HepG2 (cell line): ENCODE results near the gene TMEM190. TPM values are rescaled to one million over a fixed set of nuclear protein-coding genes. Genes with fewer than 3 reads are reported as not detected.

Experiments used
- FOXK1 ChIP-seq: sonication (generic); formaldehyde crosslinking; IDR thresholded peaks from 2 replicates; pipeline ENCODE4 v1.4.0; 2020; ENCODE audit warnings: low read depth, missing genetic modification reagents, borderline replicate concordance
- ONECUT2 ChIP-seq: sonication (generic); formaldehyde crosslinking; IDR thresholded peaks from 2 replicates; pipeline ENCODE4 v1.4.0; 2020; ENCODE audit warnings: missing genetic modification reagents
- PAX8 ChIP-seq: sonication (generic); formaldehyde crosslinking; IDR thresholded peaks from 2 replicates; pipeline ENCODE4 v1.8.0; 2022; ENCODE audit warnings: mild to moderate bottlenecking, missing genetic modification reagents, borderline replicate concordance
- PAXIP1 ChIP-seq: sonication (generic); formaldehyde crosslinking; conservative IDR thresholded peaks from 2 replicates; pipeline ENCODE4 v1.4.0; 2020; ENCODE audit warnings: mild to moderate bottlenecking, missing genetic modification reagents, moderate library complexity
- PTBP1 ChIP-seq: fragments of 200-400 bp; formaldehyde crosslinking; IDR thresholded peaks from 2 replicates; pipeline ENCODE4 v1.6.1; 2018; ENCODE audit warnings: low read length, low read depth; ENCODE audit not compliant: poor library complexity, severe bottlenecking
- THAP11 ChIP-seq: IDR thresholded peaks from 2 replicates; pipeline ENCODE4 v1.6.1; 2016; ENCODE audit warnings: missing biosample characterization, missing genetic modification reagents
- ZBTB2 ChIP-seq: sonication (generic); formaldehyde crosslinking; IDR thresholded peaks from 2 replicates; pipeline ENCODE4 v1.8.0; 2022; ENCODE audit warnings: low read depth, missing genetic modification reagents
- ZC3H13 ChIP-seq: sonication (generic); formaldehyde crosslinking; IDR thresholded peaks from 2 replicates; pipeline ENCODE4 v1.8.1; 2023; ENCODE audit warnings: mild to moderate bottlenecking, missing genetic modification reagents, moderate library complexity
- ZNF589 ChIP-seq: sonication (generic); formaldehyde crosslinking; conservative IDR thresholded peaks from 2 replicates; pipeline ENCODE4 v1.8.0; 2022; ENCODE audit warnings: mild to moderate bottlenecking, moderate library complexity, missing genetic modification reagents
- ZNF691 ChIP-seq: sonication (generic); formaldehyde crosslinking; IDR thresholded peaks from 2 replicates; pipeline ENCODE4 v1.4.0; 2020; ENCODE audit warnings: missing genetic modification reagents, low read depth, mild to moderate bottlenecking, borderline replicate concordance
- ZNF761 ChIP-seq: sonication (generic); formaldehyde crosslinking; conservative IDR thresholded peaks from 2 replicates; pipeline ENCODE4 v1.4.0; 2020; ENCODE audit warnings: mild to moderate bottlenecking, missing genetic modification reagents
- ZNF766 ChIP-seq: sonication (generic); formaldehyde crosslinking; IDR thresholded peaks from 2 replicates; pipeline ENCODE4 v1.5.0; 2020; ENCODE audit warnings: missing genetic modification reagents, borderline replicate concordance
- ZNF773 ChIP-seq: sonication (generic); formaldehyde crosslinking; IDR thresholded peaks from 2 replicates; pipeline ENCODE4 v1.4.0; 2020; ENCODE audit warnings: missing genetic modification reagents, borderline replicate concordance
- polyA plus RNA-seq, 8 experiments: library from polyadenylated mRNA; depleted of rRNA in 3 of 8; stranded (reverse) in 7 of 8; unstranded in 1 of 8; fragments of >200 nt; fragmentation: Illumina TruSeq in 4 of 8; extraction: Trizol in 4 of 8; gene quantifications; 2 replicates each; pipeline versions ENCODE4 v1.2.1 to v1.2.3, GENCODE V29; 2011 to 2016; ENCODE audit warnings: low read depth in 4 of 8, missing spikeins in 1 of 8, mixed read lengths in 1 of 8; ENCODE audit not compliant: insufficient read depth in 1 of 8
- total RNA-seq, 5 experiments: library from RNA; depleted of rRNA; stranded (reverse); fragments of >200 nt; fragmentation: Illumina TruSeq; extraction: Trizol; gene quantifications; 2 replicates each; pipeline ENCODE4 v1.2.3, GENCODE V29; 2016; ENCODE audit warnings: low read depth in 1 of 5
- TF ChIP-seq, protein P1 (sequence below): sonication (generic); formaldehyde crosslinking; IDR thresholded peaks from 2 replicates; pipeline ENCODE4 v1.5.0; 2020; ENCODE audit warnings: missing genetic modification reagents
- TF ChIP-seq, protein P2 (sequence below): IDR thresholded peaks from 2 replicates; pipeline ENCODE4 v1.6.1; 2016; ENCODE audit warnings: mild to moderate bottlenecking, missing biosample characterization, missing genetic modification reagents
- TF ChIP-seq, protein P3 (sequence below): sonication (generic); formaldehyde crosslinking; IDR thresholded peaks from 2 replicates; pipeline ENCODE4 v1.4.0; 2020; ENCODE audit warnings: missing genetic modification reagents; ENCODE audit errors: not compliant biosample characterization
- TF ChIP-seq, protein P4 (sequence below): sonication (generic); formaldehyde crosslinking; IDR thresholded peaks from 2 replicates; pipeline ENCODE4 v1.4.0; 2020; ENCODE audit warnings: missing genetic modification reagents, borderline replicate concordance

TMEM190 gene
- total and polyA plus RNA-seq, 2 of the 13 experiments (the other 11 are each of a cell fraction or from before 2014, with no cell fraction given) = 0.35 to 0.83 TPM

- TF ChIP-seq ZNF691 (CRISPR knock-in tag) (no peak), ZNF761 (no peak), PTBP1 (peak; percentile 29), ZC3H13 (no peak), PAXIP1 (CRISPR knock-in tag) (peak; percentile 52), ZNF773 (CRISPR knock-in tag) (no peak), THAP11 (CRISPR knock-in tag) (0 out of 2 replicates have a peak, but pooled peaks have one; percentile 29), ZBTB2 (no peak), ZNF766 (CRISPR knock-in tag) (no peak), ZNF589 (no peak), FOXK1 (CRISPR knock-in tag) (no peak), PAX8 (CRISPR knock-in tag) (no peak), ONECUT2 (no peak)
- TF ChIP-seq, protein P1, sequence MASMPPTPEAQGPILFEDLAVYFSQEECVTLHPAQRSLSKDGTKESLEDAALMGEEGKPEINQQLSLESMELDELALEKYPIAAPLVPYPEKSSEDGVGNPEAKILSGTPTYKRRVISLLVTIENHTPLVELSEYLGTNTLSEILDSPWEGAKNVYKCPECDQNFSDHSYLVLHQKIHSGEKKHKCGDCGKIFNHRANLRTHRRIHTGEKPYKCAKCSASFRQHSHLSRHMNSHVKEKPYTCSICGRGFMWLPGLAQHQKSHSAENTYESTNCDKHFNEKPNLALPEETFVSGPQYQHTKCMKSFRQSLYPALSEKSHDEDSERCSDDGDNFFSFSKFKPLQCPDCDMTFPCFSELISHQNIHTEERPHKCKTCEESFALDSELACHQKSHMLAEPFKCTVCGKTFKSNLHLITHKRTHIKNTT (CRISPR knock-in tag) = no peak
- TF ChIP-seq, protein P2, sequence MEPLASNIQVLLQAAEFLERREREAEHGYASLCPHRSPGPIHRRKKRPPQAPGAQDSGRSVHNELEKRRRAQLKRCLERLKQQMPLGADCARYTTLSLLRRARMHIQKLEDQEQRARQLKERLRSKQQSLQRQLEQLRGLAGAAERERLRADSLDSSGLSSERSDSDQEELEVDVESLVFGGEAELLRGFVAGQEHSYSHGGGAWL = no peak
- TF ChIP-seq, protein P3, sequence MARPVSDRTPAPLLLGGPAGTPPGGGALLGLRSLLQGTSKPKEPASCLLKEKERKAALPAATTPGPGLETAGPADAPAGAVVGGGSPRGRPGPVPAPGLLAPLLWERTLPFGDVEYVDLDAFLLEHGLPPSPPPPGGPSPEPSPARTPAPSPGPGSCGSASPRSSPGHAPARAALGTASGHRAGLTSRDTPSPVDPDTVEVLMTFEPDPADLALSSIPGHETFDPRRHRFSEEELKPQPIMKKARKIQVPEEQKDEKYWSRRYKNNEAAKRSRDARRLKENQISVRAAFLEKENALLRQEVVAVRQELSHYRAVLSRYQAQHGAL (CRISPR knock-in tag) = no peak
- TF ChIP-seq, protein P4, sequence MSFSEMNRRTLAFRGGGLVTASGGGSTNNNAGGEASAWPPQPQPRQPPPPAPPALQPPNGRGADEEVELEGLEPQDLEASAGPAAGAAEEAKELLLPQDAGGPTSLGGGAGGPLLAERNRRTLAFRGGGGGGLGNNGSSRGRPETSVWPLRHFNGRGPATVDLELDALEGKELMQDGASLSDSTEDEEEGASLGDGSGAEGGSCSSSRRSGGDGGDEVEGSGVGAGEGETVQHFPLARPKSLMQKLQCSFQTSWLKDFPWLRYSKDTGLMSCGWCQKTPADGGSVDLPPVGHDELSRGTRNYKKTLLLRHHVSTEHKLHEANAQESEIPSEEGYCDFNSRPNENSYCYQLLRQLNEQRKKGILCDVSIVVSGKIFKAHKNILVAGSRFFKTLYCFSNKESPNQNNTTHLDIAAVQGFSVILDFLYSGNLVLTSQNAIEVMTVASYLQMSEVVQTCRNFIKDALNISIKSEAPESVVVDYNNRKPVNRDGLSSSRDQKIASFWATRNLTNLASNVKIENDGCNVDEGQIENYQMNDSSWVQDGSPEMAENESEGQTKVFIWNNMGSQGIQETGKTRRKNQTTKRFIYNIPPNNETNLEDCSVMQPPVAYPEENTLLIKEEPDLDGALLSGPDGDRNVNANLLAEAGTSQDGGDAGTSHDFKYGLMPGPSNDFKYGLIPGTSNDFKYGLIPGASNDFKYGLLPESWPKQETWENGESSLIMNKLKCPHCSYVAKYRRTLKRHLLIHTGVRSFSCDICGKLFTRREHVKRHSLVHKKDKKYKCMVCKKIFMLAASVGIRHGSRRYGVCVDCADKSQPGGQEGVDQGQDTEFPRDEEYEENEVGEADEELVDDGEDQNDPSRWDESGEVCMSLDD (CRISPR knock-in tag) = peak; percentile 54; the same call in 1 of the 2 replicates
Measured at GRCh38 chr19:55372316-55373081, 4.1 kb upstream of the TMEM190 start (continued).
